ENCODE results near the gene SEC63. TPM values are rescaled to one million over a fixed set of nuclear protein-coding genes. Genes with fewer than 3 reads are reported as not detected.
"Not testable (repeated sequence)": the region's sequence is repeated elsewhere in the genome, so short reads cannot be mapped to it uniquely, and the experiment has no call there.

SEC63 gene
- total RNA-seq, 4 donors from 2014 or later: 24.2 to 44.9 (median 37.2) TPM

DNA sequence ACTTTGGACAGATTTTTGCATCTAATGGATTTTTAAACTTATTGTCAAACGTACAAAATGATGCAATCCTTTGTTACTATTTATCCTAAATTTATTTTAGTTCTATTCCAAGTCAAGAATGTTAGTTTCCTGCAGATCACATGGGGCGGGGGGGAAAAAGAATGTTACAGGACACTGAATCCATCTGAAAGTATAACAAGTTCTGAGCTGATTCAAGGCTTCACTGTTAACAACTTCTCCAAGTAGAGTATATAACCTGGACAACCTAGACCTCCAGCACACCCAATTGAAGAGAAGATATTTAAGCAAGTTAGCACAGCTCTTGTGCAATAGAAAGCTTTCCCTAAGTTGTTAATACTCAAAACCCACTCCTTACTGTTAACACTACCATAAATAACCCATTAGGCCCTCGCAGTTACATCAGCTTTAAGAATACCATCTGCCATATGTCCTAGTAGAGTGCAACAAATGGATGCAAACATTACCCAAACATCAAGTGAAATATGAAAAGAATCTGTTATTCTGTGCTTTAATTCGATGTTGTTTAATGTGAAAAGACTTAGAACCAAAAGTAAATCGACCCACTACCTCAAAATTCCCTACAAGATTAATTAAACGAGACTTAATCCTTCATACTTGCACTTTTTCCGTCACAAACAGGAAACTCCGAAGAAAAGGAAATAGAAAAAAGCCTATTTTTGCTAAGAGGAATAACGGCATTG, 1.3 kb downstream of the SEC63 start:
- intact Hi-C loops (cut with DNase I): loop anchor here (5.0 kb wide), 1 partner anchor 116 kb away; the partner anchor contains the start of gene OSTM1
- Histone ChIP-seq H3K4me3 (peak overlapping the region; percentile 70 to 99 (median 96)), H3K27me3 (no peaks in the 10 kb centered on the region), H3K4me1 (peaks cover 32 to 59% (median 44%) of the 10 kb centered on the region in 4 donors), H3K9me3 (no peaks in the 10 kb centered on the region), H3K36me3 (no peaks in the 10 kb centered on the region), H3K27ac (replicated peaks in 1 of 4) (peak overlapping the region; percentile 91 to 97 (median 92))
- DNase-seq (ENCODE audit: extremely low spot score): no peak
- WGBS: 2% methylated on average over 9 of the region's 9 CpGs
- TF ChIP-seq POLR2AphosphoS5 (IDR thresholded peaks at IDR 0.05): no peak
- TF ChIP-seq POLR2A (IDR thresholded peaks at IDR 0.05; ENCODE audit: low read depth): no peak
- TF ChIP-seq, protein P1, sequence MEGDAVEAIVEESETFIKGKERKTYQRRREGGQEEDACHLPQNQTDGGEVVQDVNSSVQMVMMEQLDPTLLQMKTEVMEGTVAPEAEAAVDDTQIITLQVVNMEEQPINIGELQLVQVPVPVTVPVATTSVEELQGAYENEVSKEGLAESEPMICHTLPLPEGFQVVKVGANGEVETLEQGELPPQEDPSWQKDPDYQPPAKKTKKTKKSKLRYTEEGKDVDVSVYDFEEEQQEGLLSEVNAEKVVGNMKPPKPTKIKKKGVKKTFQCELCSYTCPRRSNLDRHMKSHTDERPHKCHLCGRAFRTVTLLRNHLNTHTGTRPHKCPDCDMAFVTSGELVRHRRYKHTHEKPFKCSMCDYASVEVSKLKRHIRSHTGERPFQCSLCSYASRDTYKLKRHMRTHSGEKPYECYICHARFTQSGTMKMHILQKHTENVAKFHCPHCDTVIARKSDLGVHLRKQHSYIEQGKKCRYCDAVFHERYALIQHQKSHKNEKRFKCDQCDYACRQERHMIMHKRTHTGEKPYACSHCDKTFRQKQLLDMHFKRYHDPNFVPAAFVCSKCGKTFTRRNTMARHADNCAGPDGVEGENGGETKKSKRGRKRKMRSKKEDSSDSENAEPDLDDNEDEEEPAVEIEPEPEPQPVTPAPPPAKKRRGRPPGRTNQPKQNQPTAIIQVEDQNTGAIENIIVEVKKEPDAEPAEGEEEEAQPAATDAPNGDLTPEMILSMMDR (IDR thresholded peaks at IDR 0.05): no peak
- no peak for TF ChIP-seq EP300 (IDR thresholded peaks at IDR 0.05)

DNA sequence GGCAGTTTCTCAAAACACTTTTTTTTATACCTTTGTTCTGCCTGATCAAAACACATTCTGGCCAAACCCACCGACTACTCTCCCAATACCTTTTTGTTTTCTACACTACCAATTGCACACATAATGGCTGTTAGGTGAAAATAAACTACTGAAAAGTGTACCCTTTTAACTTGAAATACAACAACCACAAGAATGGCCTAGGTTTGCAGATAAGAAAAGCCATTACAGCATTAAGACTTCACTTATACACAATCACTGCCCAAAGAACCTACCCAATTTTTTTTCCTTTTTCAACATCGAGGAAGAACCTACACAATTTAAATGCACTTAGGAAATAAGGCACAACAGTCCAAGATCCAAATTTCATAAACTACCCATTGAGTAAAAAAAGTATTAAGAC, 1.8 kb downstream of the SEC63 start:
- WGBS: 48% methylated on average over 2 of the region's 2 CpGs
- Histone ChIP-seq H3K4me3 (peak overlapping the region; percentile 70 to 99 (median 96)), H3K4me1 (peaks cover 33 to 65% (median 49%) of the 10 kb centered on the region in 4 donors), H3K27ac (replicated peaks in 1 of 4) (peak overlapping the region in 1 of 4 donors; percentile 93), H3K9me3 (no peaks in the 10 kb centered on the region), H3K27me3 (no peaks in the 10 kb centered on the region), H3K36me3 (no peaks in the 10 kb centered on the region)
- TF ChIP-seq EP300 (IDR thresholded peaks at IDR 0.05) (no peak), POLR2A (IDR thresholded peaks at IDR 0.05; ENCODE audit: low read depth) (no peak), POLR2AphosphoS5 (IDR thresholded peaks at IDR 0.05) (no peak)
- TF ChIP-seq, protein P1 (IDR thresholded peaks at IDR 0.05): no peak
- intact Hi-C loops (cut with DNase I): loop anchor here (5.0 kb wide), 1 partner anchor 116 kb away; the partner anchor contains the start of gene OSTM1
- DNase-seq (ENCODE audit: extremely low spot score): no peak

DNA sequence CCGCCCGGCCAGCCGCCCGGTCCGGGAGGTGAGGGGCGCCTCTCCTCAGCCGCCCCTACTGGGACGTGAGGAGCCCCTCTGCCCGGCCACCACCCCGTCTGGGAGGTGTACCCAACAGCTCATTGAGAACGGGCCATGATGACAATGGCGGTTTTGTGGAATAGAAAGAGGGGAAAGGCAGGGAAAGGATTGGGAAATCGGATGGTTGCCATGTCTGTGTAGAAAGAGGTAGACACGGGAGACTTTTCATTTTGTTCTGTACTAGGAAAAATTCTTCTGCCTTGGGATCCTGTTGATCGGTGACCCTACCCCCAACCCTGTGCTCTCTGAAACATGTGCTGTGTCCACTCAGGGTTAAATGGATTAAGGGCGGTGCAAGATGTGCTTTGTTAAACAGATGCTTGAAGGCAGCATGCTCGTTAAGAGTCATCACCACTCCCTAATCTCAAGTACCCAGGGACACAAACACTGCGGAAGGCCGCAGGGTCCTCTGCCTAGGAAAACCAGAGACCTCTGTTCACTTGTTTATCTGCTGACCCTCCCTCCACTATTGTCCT, 4.1 kb downstream of the SEC63 start:
- WGBS: 88% methylated on average over 12 of the region's 19 CpGs
- intact Hi-C loops (cut with DNase I): not testable (repeated sequence)

DNA sequence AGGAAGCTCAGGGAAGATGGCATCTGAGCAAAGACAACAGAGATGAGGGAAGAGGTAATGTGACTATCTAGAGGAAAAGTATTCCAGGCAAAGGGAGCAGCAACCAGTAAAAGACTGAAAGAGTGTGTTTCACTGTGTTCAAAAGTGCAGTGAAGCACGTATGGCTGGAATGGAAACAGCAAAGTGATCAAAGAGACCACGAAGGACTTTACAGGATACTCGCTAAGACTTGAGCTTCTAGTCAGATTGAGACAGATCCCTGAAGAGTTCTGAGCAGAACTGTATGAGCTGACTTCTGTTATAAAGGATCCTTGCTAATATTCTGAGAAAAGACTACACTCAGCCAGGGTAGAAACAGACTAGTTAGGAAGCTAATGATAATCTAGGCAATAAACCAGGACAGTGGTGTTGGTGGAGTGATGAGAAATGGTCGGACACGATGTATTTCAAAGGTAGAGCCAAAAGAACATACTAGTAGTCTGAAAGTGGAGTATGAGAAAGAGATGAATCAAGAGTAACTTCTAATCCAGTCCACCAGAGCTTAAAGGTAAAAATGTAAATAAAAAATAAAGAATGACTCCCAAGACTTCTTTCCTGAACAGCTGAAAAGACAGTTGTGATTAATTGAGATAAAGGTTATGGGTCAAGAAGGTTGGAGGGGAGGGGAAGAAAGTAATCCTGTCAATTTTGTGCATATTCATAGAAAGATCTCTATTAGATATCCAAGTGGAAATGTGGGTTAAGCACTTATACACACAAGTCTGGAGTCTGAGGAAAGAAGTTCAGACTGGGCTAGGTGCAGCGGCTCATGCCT, 14.2 kb downstream of the SEC63 start:
- Histone ChIP-seq H3K9me3 (no peaks in the 10 kb centered on the region), H3K27me3 (no peaks in the 10 kb centered on the region), H3K36me3 (no peaks in the 10 kb centered on the region), H3K27ac (replicated peaks in 1 of 4) (no peak overlapping the region), H3K4me1 (peaks cover 6 to 56% (median 43%) of the 10 kb centered on the region in 4 donors), H3K4me3 (no peak overlapping the region)
- intact Hi-C loops (cut with DNase I): no loop called here
- peak; percentile 14 for DNase-seq (ENCODE audit: extremely low spot score)
- TF ChIP-seq POLR2AphosphoS5 (IDR thresholded peaks at IDR 0.05) (no peak), EP300 (IDR thresholded peaks at IDR 0.05) (no peak), POLR2A (IDR thresholded peaks at IDR 0.05; ENCODE audit: low read depth) (no peak)
- TF ChIP-seq, protein P1 (IDR thresholded peaks at IDR 0.05): no peak
- 66% methylated on average over 6 of the region's 6 CpGs for WGBS

More for the DNA sequence above, 4.1 kb downstream of the SEC63 start:
- H3K9me3 ChIP-seq; H3K36me3 ChIP-seq; DNase-seq (ENCODE audit: extremely low spot score); H3K27ac ChIP-seq (replicated peaks in 1 of 4); H3K4me3 ChIP-seq; H3K27me3 ChIP-seq: not testable (repeated sequence)
- peaks cover 37 to 76% (median 64%) of the 10 kb centered on the region in 4 donors for H3K4me1 ChIP-seq

DNA sequence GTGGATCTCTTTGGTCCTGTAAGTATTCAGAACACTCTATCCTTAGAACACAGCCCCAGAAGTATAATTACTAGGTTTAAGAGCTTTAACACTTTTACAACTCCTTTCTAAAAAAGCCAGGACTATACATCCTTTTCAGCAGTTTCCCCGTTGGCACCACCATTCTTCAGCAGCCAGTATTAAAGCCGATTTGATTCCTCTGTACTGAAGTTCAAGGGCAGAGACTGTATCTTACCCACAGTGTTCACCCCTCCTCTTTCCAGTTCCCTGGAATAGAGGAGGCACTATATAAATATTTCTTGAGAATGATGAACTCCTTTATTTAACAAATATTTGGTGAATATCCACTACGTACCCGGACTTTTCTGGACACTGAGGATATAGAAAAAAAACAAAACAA, 15.9 kb downstream of the SEC63 start:
- Histone ChIP-seq H3K4me3 (no peak overlapping the region), H3K4me1 (peaks cover 6 to 46% (median 41%) of the 10 kb centered on the region in 4 donors), H3K36me3 (no peaks in the 10 kb centered on the region), H3K27me3 (no peaks in the 10 kb centered on the region), H3K27ac (replicated peaks in 1 of 4) (no peak overlapping the region), H3K9me3 (no peaks in the 10 kb centered on the region)
- 30% methylated on average over 4 of the region's 4 CpGs for WGBS
- intact Hi-C loops (cut with DNase I): no loop called here
- DNase-seq (ENCODE audit: extremely low spot score): no peak
- TF ChIP-seq POLR2A (IDR thresholded peaks at IDR 0.05; ENCODE audit: low read depth) (no peak), EP300 (IDR thresholded peaks at IDR 0.05) (no peak), POLR2AphosphoS5 (IDR thresholded peaks at IDR 0.05) (no peak)
- TF ChIP-seq, protein P1 (IDR thresholded peaks at IDR 0.05): no peak

Data from esophagus muscularis mucosa (tissue), 4 donors.